ENCODE results near the gene CELA2B.

DNA sequence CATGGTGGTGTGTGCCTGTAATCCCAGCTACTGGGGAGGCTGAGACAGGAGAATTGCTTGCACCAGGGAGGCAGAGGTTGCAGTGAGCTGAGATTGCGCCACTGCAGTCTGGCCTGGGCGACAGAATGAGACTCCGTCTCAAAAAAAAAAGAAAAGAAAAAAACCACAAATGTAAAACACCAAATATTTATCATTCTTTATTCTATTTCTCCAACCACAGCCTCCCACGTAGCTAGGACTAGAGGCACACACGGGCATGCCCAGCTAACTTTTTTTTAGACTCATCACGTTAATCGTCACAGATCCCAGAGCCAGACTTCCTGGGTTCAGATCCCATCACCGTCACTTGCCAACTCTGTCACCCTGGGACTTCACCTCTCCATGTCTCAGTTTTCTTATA lies 64.3 kb downstream of the CELA2B start:
- TF ChIP-seq, protein P1, sequence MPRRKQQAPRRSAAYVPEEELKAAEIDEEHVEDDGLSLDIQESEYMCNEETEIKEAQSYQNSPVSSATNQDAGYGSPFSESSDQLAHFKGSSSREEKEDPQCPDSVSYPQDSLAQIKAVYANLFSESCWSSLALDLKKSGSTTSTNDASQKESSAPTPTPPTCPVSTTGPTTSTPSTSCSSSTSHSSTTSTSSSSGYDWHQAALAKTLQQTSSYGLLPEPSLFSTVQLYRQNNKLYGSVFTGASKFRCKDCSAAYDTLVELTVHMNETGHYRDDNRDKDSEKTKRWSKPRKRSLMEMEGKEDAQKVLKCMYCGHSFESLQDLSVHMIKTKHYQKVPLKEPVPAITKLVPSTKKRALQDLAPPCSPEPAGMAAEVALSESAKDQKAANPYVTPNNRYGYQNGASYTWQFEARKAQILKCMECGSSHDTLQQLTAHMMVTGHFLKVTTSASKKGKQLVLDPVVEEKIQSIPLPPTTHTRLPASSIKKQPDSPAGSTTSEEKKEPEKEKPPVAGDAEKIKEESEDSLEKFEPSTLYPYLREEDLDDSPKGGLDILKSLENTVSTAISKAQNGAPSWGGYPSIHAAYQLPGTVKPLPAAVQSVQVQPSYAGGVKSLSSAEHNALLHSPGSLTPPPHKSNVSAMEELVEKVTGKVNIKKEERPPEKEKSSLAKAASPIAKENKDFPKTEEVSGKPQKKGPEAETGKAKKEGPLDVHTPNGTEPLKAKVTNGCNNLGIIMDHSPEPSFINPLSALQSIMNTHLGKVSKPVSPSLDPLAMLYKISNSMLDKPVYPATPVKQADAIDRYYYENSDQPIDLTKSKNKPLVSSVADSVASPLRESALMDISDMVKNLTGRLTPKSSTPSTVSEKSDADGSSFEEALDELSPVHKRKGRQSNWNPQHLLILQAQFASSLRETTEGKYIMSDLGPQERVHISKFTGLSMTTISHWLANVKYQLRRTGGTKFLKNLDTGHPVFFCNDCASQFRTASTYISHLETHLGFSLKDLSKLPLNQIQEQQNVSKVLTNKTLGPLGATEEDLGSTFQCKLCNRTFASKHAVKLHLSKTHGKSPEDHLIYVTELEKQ (CRISPR knock-in tag; IDR thresholded peaks at IDR 0.05), result no peak
- no peak for TF ChIP-seq SMC3 (conservative IDR thresholded peaks at IDR 0.05; ENCODE audit: insufficient read depth, low read depth, low read length)
- TF ChIP-seq, protein P2, sequence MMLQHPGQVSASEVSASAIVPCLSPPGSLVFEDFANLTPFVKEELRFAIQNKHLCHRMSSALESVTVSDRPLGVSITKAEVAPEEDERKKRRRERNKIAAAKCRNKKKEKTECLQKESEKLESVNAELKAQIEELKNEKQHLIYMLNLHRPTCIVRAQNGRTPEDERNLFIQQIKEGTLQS (IDR thresholded peaks at IDR 0.05), result no peak
- TF ChIP-seq, protein P2 (CRISPR knock-in tag; conservative IDR thresholded peaks at IDR 0.05), result no peak
- no peak for TF ChIP-seq MAFK (IDR thresholded peaks at IDR 0.05; ENCODE audit: low read length)
- no peak for TF ChIP-seq FOXK1 (CRISPR knock-in tag; IDR thresholded peaks at IDR 0.05; ENCODE audit: borderline replicate concordance)
- no peak for TF ChIP-seq ZNF707 (CRISPR knock-in tag; conservative IDR thresholded peaks at IDR 0.05)
- TF ChIP-seq MAZ (CRISPR knock-in tag; conservative IDR thresholded peaks at IDR 0.05 in 1 of 2, IDR thresholded peaks at IDR 0.05 in 1 of 2), result no peak
- TF ChIP-seq HMG20A (CRISPR knock-in tag; conservative IDR thresholded peaks at IDR 0.05), result no peak
- TF ChIP-seq IRF2 (CRISPR knock-in tag; IDR thresholded peaks at IDR 0.05), result no peak
- no peak for TF ChIP-seq ETV6 (IDR thresholded peaks at IDR 0.05; ENCODE audit: borderline replicate concordance in 1 of 2, low read depth in 2 of 2, low read length in 1 of 2)
- TF ChIP-seq ETV6 (CRISPR knock-in tag; IDR thresholded peaks at IDR 0.05; ENCODE audit: borderline replicate concordance), result no peak
